Measurements from ENCODE around the gene CLEC18A.
"Not testable (repeated sequence)": the region's sequence is repeated elsewhere in the genome, so short reads cannot be mapped to it uniquely, and the experiment has no call there.

Gene CLEC18A

DNA sequence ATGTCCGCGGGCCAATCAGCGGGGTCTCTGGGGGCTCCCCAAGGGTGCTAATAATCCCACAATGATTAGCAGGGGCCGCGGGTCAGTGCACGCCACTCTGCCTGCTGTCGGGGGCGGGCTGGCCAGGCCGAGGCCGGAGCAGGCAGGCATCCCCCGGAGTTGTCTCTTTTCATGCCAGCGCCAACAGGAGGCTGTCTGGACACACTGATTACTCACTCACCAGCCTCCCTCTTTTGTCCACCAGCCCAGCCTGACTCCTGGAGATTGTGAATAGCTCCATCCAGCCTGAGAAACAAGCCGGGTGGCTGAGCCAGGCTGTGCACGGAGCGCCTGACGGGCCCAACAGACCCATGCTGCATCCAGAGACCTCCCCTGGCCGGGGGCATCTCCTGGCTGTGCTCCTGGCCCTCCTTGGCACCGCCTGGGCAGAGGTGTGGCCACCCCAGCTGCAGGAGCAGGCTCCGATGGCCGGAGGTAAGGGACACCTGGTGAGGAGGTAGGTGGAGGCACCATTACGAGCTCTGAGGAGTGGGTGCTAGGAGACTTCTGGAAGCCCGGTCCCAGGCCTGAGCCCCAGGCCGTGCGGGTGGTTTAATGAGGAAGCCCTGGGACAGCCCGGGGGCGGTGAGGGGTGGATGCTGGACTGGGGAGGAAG is at the start of gene CLEC18A:
CLEC18A (plus strand) TSS at position 318 of the 655 bp plus-strand sequence; CDS start at position 351, 33 bp downstream.
- not testable (repeated sequence) for DNase-seq

- no peak for DNase-seq
These were observed 47.2 kb upstream of the CLEC18A start for GRCh38 chr16:69903865-69904415.

DNA sequence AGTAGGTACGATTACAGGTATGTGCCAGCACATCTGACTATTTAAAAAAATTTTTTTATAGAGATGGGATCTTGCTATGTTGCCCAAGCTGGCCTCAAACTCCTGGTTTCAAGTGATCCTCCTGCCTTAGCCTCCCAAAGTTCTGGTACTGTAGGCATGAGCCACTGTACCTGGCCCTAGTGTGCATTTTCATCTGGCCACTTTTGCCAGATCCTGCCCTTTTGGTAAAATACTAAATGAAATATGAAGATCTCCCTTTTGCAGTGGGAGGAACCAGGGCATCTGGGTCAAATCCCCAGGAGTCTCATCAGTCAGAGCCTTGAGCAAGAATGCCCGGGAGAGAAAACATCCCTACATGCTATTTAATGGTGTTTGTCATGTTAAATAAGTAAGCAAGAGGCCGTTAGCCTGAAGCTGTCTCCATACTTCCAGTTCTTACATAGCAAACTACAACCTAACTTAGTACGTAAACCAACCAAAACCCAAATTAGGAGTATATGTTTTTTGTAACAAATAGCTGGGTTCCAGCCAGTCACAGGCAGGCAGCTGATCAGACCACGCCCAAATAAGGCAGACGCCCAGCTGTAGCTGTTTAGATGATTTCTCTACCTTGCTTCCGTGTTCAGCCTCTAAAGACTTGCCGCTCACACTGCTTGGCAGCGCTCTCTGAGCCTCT is 46.5 kb upstream of the CLEC18A start:
- DNase-seq = no peak

- DNase-seq = no peak
These were observed 46.0 kb upstream of the CLEC18A start for GRCh38 chr16:69905171-69905555.

DNA sequence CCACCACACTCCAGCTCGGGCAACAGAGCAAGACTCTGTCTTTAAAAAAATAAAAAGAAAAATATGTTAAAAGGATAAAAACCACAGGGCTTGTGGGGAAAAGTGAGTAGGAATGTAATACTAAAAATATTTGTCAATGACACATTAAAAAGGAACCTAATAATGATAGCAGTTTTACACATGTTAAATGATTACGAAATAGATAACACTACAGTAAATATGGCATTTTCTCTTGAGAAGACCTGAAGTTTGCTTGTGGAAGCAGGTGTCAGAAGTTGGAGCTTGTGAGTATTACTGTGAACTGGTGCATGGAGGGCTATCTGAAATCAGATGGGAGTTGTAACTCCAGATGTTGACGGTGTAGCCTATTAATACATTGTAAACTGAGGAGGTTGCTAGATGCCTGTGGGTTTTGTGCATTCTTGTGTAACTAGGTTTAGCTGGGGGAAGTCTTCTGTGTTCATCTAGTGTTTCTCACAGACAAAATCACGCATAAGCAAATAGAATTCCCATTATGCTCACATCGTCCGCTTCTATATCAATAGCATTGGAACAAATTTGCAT is 44.2 kb upstream of the CLEC18A start:
- DNase-seq = no peak

DNA sequence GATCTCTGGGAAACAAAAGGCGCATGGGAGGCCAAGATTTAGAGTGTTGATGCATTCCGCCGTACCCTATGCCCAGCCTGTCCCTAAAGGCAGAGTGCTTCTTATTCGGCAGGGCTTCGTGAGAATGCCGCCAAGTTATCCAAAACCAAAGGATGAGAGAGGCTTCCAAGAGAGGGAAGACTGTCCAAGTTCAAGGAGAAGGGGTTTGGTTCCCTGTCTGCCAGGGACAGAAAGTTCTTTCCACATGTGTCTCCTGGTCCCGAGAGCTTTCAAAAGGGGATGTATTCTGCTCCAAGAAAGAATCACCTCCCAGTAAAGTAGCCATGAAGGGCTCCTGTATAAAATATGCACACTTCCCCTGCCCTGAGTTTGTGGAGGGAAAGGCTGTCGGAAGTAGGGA is 42.1 kb upstream of the CLEC18A start:
- no peak for DNase-seq

- no peak for DNase-seq
These were observed 41.4 kb upstream of the CLEC18A start for GRCh38 chr16:69909760-69910159.

DNA sequence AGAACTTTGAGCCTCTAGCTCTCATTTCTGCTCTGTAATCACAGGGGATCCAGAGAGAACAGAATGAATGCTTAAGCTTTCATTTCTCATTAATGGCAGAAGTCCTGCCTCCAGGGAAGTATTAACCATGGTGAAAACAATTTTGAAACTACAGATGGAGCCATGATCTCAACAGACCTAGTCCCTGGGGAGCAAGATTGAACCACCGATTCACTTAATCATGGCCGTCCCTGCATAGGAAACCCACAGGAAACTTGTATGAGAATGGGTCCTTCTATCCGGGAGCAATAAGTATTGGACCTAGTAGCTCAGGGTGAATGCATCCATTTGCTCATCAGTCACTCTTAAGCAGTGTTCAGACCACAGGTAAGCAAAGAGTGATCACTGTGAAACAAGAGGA is 40.2 kb upstream of the CLEC18A start:
- no peak for DNase-seq

DNA sequence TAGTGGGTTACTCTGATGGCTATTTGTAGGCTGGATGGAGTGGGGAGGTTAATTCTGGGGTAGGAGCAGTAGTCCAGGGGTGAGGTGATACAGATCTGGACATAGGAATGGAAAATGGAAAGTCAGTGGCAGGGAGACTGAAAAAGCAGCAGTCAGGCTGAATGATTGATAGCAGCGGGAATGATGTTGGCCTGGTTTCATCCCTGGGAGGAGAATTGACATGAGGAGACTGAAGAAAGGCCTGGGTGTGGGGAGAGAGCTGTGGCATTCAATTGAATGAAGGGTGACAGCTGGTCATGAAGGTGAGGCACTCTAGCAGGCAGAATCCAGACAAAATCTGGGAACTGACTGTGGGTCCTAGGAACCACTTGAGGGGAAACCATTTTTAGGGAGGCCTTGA is 34.7 kb upstream of the CLEC18A start:
- DNase-seq = no peak

- DNase-seq = no peak
These were observed 33.8 kb upstream of the CLEC18A start for GRCh38 chr16:69917311-69917710.

DNA sequence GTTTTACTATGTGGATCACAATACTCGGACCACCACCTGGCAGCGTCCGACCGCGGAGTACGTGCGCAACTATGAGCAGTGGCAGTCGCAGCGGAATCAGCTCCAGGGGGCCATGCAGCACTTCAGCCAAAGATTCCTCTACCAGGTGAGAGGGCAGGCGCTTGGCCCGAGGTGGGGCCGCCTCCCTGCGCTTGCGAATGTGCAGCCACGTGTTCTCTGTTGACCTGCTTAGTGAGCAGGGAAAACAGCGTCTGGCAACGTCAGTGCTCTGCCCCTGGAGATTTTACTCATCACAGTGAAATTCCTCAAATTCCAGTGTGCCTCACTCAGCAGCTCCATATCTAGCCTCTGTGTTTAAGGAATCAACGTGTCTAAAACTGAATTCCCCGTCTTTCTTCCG is 33.4 kb upstream of the CLEC18A start:
- no peak for DNase-seq

DNA sequence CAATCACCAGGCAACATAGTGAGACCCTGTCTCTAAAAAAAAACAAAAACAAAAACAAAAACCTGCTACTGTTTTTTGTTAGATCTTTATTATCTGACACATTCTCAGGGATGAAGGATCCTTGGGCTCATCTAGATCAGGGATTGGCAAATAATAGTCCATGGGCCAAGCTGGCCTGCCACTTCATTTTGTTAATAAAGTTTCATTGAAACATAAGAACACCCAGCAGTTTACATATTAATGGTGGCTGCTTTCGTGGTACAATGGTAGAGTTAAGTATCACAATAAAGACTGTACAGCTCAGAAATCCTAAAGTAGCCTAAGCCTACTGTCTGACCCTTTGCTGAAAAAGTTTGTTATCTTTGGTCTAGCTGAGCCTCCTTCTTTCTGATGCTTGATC is 32.9 kb upstream of the CLEC18A start:
- DNase-seq = no peak

DNA sequence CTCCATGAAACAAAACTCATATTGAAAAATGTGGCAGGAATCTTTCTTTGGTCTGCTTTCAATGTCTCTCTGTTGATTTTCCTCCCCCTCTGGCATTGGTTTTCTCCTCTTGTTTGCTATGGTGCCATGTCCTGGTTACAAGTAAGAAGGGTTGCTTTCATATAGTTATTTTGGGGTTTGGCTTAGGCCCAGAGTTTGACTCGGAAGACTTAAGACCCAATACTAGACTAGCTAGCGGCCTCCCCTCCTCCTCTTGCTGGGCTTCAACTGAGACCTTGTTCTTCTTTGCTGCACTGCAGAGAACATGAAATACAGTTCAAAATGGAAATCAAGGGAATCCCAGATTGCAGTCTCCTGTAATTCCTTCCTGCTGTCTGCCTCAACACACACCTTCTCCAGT is 30.0 kb upstream of the CLEC18A start:
- DNase-seq = no peak

- DNase-seq = no peak
These were observed 28.9 kb upstream of the CLEC18A start for GRCh38 chr16:69922200-69922599.

DNA sequence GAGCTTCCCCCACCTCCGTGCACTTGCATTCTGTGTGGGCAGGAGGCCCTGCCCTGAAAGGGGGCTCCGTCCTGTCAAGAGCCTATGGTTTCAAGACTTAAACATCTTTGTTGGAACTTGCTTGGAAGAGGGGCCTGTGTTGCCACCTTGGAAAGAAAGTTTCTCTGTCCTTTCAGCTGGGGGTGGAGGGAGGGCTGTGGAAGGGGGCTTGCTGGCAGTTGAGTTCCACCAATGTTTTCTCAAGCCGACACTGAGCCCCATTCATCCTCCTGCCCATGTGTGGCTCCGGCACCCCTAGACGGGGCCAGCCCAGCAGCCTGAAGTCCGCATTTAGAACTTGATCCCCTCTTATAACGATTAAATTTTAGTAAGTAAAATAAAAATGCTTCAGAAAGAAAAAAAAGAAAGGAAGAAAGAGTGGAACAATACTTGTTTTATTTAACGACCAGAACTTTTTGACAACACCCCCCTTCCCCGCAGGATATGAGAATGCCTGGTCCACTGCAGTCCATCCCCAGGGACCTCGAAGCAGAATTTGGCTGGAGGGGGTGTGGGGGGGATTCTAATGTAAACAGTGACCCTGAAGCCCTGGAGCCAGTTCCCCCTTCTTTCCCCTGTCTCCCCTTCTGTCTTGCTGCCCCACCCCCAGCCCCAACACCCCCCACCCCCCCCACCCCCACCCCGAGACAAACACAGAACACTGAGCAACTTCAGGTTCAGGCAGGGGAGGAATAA is 26.9 kb upstream of the CLEC18A start:
- no peak for DNase-seq

- no peak for DNase-seq
These were observed 26.4 kb upstream of the CLEC18A start for GRCh38 chr16:69924777-69925191.

GRCh38 chr16:69925311-69925710 is 25.8 kb upstream of the CLEC18A start:
- no peak for DNase-seq

GRCh38 chr16:69926241-69926640 is 24.9 kb upstream of the CLEC18A start:
- no peak for DNase-seq

GRCh38 chr16:69927056-69927757 is 23.9 kb upstream of the CLEC18A start:
- DNase-seq = no peak

GRCh38 chr16:69928856-69929400 is 22.2 kb upstream of the CLEC18A start:
- DNase-seq = no peak

DNA sequence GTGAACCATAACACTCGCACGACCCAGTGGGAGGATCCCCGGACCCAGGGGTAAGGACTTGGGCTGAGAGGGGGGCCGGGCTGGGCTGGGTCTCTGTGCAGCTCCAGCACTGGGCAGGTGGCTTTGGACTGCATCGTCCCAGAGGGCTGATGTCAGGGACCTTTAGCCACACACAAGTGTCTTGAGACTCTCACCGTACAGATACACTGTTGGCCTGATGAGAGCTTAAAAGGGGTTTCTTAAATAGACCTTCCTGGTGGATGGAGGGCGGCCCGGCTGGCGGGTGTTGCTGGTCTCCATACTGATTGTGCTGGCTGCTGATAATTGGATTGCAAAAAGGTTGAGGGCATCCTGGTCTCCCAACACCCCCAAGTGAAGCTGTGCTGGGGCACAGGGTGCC is 21.7 kb upstream of the CLEC18A start:
- no peak for DNase-seq

DNA sequence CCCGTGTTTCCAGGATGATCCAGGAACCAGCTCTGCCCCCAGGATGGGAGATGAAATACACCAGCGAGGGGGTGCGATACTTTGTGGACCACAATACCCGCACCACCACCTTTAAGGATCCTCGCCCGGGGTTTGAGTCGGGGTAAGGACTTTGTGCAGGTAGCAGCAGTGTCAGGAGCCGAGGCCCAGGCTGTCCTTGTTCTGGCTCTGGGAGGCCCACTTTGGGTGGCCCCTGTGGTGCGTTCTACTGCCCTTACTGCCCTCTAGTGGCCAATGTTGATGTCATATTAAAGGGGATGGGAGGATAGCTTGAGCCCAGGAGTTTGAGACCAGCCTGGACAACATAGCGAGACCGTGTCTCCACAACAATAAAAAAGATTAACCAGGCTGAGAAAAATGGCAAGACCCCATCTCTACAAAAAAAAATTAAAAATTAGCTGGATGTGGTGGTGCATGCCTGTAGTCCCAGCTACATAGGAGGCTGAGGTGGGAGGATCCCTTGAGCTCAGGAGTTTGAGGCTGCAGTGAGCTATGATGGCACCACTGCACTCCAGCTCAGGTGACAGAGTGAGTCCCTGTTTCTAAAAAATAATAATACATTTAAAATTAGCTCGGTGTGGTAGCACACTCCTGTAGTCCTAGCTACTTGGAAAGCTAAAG is 20.9 kb upstream of the CLEC18A start:
- peak; percentile 16 to 23 for DNase-seq
